GM21423 (cell line): ENCODE measurements around the gene PIGZ.

ENCODE experiments used
- ATAC-seq: cut with Tn5 transposase; IDR thresholded peaks from one replicate; pipeline ENCODE4 v1.9.1; 2021; ENCODE audit warnings: mild to moderate bottlenecking, moderate library complexity; ENCODE audit not compliant: unreplicated experiment

Gene PIGZ

GRCh38 chr3:197001972-197002700 lies 33.5 kb upstream of the PIGZ start:
- peak; percentile 9 for ATAC-seq

DNA sequence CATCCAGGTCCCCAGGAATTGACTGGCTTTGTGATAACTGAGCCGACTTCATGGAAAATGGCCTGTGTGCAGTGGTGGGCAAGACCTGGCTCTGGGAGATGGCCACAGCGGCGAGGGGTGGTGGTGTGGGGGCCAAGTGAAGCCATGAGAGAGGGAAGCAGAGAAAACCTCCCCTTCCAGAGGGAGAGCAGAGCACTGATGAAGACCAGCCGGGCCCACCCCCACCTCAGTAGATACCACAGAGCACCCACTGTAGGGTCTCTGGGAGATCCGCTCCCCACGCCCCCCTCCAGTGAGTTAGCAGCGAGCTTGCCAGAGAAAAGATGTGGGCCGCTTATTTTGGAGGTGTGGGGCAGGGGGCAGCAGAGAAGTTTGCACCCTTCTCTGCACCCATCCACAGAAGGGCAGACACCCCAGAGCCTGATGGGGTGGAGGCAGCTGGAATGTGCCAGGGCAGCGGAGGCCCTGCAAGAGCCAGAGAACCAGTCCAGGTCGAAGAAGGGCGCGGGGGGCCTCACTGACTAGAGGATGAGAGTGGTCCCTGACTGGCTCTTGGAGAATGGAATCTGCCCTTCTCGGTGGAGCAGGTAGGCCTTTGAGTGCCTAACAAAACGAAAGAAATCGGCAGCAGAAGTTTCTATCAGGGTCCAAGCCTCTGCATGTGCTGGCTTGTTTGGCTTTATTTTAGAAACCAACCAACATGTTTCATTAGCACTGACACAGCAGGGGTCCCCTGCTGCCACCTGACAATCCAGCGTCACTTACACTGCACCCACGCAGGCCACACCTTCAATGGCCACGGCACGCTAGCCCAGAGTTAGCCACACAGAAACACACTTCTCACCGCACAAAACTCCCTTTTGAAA lies 32.7 kb upstream of the PIGZ start:
- ATAC-seq = no peak

DNA sequence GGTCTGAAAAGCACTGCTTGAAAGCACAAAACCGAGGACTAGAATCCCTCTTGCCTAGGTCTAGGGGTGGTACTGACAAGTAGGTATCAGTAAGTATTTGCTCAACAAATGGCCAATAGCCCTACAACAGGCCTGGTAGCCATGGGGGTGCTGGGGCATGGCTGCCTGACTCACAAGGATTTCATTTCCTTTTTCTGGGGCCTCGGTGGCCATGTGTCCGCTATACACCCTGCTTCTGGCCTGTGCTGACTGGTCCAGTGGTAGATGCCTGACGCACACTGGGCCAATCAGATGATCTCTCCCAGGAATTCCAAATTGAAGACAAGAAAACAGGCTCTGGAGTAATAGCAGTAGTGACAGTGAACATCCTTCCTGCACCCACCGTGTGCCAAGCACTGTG lies 31.6 kb upstream of the PIGZ start:
- no peak for ATAC-seq

- ATAC-seq = no peak
Observed at GRCh38 chr3:196998966-196999760, 30.5 kb upstream of the PIGZ start.

DNA sequence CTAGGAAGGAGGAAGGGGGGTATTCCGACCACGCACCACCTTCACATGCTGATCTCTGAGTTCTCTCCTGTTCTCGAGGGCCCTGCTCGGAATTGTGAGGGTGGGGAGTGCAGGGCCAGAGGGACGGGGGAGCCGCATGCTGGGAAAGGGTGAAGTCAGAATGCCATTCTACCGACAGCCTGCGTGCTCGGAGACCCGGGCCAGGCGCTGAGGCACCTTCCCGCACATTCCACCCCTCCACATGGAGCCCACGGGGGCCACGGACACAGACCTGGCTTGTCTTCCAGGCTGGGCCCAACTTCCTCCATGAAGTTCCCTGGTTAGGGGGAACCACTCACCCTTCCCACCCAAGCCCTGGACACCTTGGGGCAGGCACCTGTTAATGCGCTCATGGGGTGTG lies 28.7 kb upstream of the PIGZ start:
- ATAC-seq = no peak

DNA sequence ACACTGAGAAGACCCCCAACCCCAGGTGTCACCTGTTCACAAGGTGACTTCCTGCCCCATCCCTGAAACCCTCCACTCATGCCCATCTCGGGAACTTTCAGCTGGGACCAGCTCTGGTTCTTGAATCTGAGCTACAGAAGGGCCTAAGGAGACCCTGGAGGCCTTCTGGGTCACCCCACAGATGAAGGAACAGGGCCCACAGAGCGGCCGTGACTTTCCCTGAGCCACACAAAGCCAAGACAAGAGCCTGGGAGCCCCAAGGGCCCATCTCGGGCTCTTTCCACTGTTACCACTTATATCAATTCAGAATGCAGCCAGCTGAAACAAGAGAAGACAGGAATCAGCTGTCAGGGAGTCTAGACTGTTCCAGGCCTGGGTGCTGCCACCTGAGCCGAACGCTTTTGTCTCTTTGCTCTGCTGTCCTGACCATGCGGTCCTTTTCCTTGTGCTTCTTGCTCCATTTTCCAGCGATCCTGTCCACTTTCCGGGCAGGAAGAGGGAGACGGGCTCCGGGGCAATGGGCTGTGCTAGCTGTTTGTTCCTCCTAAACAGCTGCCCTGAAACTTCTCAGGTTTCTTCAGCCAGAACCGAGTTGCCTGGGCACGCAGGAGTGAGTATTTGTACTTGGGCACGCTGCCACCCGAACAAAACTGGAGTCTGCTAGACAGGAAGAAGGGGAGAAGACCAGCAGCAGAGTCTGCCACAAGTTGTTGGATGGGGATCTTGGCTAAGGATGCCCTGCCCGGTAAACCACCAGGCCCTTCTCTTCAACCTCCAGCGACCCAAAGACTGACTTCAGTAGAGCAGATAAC lies 28.0 kb upstream of the PIGZ start:
- ATAC-seq = no peak

GRCh38 chr3:196995646-196996355 lies 27.2 kb upstream of the PIGZ start:
- no peak for ATAC-seq

- no peak for ATAC-seq
Observed at GRCh38 chr3:196995027-196995426, 26.4 kb upstream of the PIGZ start.

DNA sequence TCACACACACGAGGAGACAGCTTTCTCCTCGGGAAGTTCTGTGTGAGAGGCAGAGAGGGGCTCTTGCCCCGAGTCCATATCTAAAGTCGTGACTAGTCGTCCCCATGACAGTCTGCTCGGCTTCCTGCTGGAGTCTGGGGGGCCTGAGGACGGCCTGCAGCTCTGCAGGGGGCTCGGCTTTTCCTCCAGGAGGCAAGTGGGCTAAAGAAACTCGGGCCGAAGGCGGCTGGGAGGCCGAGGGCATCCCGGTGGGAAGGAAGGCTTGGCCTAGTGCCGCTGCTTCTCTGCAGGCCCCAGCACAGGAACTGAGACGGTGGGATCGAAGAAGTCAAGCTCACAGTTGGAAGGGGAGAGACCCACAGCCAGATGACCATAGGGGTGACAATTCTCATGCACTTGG lies 25.4 kb upstream of the PIGZ start:
- no peak for ATAC-seq

DNA sequence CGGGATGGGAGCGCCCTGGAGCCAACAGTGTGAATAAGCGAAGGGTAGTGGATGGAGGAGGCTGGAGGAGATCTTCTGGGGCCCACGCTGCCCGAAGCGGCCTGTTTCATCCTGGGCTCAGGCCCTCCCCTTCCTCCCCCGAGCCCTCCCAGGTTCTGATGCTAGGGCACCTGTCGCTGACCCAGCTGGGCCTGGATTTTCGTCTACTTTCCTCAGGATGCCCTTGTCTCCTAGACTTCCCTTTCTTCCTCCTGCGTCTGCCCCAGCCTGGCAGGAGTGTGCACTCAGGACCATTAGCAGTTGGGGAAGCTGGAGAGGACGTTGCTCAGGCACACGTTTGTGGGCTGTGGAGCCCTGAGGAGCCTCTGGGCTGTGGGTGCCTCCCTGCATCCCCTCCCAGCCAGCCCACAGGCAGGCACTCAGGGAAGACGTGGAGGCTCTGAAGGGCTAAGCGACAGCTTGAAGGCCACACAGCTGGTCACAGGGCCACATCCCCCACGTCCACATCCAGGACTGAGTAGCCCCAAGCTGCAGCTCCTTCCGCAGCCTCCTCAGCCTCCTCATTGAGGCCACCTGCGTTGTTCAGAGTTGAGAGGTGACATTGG lies 23.9 kb upstream of the PIGZ start:
- no peak for ATAC-seq

DNA sequence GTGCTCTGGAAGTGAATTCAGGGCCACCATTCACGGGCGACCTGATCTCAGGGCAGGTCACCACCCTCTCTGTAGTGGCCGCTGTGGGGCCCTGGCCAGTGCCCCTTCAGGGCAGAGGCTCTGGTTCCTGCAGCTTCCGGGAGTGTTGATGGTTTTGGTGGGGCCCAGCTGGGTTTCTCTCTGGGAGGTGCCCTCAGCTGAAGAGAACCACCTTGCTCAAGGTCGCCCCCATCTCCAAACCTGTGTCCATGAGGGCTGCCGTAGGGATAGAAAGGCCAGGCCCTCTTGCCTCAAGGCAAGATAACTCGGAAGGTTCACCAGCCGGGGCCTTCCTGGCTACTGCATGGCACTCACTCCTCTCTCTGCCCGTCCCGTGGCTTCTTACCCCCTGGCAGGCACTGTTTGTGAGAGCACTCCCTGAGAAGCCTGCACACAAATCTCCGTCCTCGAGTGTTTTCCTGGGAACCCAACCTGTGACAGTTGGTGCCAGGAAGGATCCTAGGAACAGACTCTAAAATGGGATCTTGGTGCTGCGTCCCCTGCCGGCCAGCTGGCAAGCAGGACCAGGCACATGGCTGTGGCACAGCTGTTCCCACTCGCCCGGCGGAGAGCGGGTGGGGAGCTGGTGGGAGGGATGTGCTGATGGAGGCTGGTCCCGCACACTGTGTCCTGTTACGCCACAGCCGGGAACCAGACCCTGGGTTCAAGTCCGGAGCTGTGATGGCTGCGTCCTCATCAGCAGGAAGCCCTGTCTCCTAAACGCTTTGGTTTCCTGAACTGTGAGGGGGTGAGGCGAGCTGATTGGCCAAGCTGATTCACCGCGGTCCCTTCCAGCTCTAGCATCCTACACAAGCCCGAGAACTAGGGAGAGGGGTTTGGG lies 23.2 kb upstream of the PIGZ start:
- no peak for ATAC-seq

DNA sequence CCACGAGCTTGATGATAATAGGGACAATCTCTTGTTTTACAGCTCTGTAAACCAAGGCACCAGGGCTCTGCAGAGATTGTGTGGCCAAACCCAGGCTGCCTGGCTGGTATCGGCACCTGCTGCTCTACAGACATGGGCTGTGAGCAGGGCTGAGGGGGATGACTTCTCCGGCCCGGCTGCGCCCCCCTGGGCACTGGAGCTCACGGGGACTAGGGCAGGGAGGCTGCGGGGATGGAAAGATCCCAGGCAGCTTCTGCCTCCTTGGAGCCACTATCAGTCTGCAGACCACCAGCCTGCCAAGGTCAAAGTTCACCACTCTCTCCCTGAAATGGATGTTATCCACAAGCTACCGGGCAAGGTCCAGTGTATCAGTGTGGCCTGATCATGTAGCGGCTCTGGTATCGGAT lies 22.0 kb upstream of the PIGZ start:
- no peak for ATAC-seq

- ATAC-seq = no peak
Observed at GRCh38 chr3:196989721-196990262, 21.2 kb upstream of the PIGZ start.

- ATAC-seq = no peak
Observed at GRCh38 chr3:196988241-196989029, 19.8 kb upstream of the PIGZ start.

- no peak for ATAC-seq
Observed at GRCh38 chr3:196987022-196987421, 18.4 kb upstream of the PIGZ start.

DNA sequence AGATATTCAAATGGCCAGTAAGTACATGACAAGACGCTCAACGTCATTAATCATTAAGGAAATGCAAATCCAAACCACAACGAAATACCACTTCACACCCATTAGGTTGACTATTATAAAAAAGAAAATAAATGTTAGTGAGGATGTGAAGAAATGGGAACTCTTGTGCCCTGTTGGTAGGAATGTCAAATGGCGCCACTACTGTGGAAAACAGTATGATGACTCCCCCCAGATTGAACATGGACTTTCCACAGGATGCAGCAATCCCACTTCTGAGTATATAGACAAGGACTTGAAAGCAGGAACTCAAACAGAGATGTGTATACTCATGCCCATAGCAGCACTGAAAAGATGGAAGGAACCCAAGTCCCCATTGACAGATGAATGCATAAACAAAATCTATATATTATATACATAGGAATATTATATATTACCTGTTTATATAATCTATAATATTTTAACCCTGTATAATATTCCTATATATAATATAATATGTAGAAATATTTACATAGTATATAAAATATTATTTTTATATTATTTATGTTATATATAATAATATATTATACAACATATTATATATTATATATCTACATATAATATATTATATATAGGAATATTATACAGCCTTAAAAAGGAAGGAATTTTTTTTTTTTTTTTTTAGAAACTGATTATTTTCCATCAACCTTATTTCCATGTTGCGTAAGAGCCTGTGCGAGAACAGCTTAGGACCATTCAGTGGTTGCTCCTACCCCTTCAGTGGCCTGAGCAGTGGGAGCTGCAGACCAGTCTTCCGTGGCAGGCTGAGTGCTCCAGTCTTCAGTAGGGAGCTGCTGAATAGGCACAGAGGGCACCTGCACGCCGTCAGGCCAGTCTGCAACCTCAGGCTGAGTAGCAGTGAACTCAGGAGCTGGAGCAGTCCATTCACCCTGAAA lies 17.6 kb upstream of the PIGZ start:
- ATAC-seq = no peak
